ENCODE measurements around the gene ETNK1.
A peak's percentile ranks its signal among the peaks of the same experiment; 100 is the strongest.
"Not testable (repeated sequence)": the region's sequence is repeated elsewhere in the genome, so short reads cannot be mapped to it uniquely, and the experiment has no call there.

The ETNK1 gene, protein sequence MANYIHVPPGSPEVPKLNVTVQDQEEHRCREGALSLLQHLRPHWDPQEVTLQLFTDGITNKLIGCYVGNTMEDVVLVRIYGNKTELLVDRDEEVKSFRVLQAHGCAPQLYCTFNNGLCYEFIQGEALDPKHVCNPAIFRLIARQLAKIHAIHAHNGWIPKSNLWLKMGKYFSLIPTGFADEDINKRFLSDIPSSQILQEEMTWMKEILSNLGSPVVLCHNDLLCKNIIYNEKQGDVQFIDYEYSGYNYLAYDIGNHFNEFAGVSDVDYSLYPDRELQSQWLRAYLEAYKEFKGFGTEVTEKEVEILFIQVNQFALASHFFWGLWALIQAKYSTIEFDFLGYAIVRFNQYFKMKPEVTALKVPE

DNA sequence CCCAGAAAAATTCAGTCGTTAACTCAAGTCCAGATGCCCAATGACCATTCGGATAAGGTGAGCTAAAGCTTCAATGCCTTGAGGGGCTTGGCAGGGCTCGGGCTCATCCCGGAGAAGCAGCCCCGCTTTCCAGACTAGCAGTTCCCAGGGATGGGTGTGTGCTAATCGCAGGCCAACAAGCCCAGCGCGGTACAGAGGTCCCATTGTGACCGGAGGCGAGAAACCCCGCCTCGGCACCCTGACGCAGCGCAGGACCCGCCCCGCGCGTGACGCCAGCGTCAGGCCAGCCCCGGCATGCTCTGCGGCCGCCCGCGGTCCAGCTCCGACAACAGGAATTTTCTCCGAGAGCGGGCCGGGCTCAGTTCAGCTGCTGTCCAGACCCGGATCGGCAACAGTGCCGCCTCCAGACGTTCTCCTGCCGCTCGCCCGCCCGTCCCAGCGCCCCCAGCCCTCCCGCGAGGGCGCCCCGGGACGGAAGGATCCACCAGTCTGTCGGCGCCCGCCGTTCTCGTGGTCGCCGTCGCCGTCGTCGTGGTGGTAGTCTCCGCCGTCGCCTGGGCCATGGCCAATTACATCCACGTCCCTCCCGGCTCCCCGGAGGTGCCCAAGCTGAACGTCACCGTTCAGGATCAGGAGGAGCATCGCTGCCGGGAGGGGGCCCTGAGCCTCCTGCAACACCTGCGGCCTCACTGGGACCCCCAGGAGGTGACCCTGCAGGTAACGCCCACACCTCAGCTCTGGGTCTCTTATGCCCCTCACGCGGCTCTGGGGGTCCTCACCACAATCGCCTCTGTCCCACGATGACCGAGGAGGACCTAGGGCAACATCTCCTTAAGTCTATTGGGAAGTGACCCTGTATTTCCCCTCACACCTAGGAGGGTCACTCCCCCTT lies at the start of gene ETNK1:
ETNK1 (plus strand) TSS at position 302 of the 892 bp plus-strand sequence; CDS start at position 562, 260 bp downstream.
- DNase-seq = peak; percentile 82

- no peak for DNase-seq
These were observed 48.9 kb upstream of the ETNK1 start for GRCh38 chr12:22576065-22576464.

GRCh38 chr12:22576473-22576872 lies 48.5 kb upstream of the ETNK1 start:
- no peak for DNase-seq

- DNase-seq = no peak
These were observed 47.3 kb upstream of the ETNK1 start for GRCh38 chr12:22577667-22578066.

- DNase-seq = no peak
These were observed 46.6 kb upstream of the ETNK1 start for GRCh38 chr12:22578328-22578727.

- DNase-seq = peak; percentile 64
These were observed 36.2 kb upstream of the ETNK1 start for GRCh38 chr12:22588817-22589216.

GRCh38 chr12:22593864-22594263 lies 31.1 kb upstream of the ETNK1 start:
- DNase-seq = no peak

DNA sequence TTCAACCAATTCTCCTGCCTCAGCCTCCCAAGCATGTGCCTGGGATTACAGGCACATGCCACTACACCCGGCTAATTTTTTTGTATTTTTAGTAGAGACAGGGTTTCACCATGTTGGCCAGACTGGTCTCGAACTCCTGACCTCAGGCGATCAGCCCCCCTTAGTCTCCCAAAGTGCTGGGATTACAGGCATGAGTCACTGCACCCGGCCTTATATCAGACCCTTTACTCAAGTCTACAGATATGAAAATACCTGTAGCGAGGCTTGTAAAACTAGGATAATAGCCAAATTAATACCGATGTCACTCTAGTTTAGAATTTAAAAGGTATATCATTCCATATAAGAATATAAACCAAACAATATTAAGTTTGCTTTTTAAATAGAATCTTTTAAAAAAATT lies 27.4 kb upstream of the ETNK1 start:
- DNase-seq = not testable (repeated sequence)

DNA sequence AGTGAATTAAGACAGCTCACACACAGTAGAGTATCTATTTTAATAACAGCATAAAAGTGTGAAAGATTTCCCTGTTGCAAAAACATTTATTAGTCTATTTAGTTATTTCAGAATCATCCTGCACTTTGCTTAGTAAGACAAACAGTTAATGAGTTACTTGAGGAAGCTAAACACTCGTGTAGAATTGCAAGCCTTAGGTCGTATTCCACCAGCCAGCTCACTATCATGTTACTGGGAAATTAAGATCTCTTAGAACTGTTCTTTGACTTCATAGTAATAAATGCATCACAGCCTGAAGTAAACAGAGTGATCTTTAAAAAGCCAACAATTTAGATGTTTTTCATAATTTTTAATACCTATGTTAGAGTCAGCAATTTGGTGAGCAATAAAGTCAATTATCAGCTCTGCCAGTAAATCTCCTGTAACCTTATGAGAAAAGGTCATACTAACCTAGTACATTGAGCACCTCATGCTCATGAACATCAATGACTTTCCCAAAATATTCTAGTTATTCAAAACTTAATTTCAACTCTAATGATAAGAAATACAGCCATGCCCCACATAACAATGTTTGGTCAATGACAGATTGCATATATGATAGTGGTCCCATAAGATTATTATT lies 26.7 kb upstream of the ETNK1 start:
- no peak for DNase-seq

DNA sequence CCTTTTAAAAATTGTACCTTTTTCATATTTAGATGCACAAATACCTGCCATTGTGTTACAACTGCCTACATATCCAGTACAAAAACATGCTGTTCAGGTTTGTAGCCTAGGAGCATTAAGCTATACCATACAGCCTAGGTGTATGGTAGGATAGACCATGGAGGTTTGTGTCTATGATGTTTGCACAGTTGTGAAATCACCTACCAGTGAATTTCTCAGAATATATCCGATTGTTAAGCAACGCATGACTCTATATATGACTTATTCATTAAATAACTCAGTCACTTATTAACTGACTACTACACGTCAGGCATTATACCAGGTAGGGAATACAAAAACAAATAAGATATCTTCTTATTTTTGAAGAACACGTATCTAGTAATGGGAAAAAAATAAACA lies 26.2 kb upstream of the ETNK1 start:
- DNase-seq = no peak

DNA sequence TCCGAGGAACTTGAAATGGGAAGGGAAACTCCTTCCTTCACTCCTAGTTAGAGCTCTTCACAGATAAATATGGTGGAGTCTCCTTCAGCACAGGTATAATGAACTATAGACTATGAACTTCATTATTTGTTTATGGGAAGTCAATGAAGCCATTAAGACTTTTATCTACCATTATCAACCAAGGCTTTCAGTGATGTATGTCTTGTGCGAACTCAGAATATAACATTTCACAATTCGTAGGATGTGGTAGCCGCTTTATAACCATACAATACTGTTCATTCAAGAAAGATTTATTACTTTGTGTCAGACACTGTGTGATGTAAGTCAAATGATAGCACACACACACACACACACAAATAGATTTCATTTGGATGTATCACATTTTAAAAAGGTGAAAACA lies 24.8 kb upstream of the ETNK1 start:
- DNase-seq = no peak

- no peak for DNase-seq
These were observed 15.5 kb upstream of the ETNK1 start for GRCh38 chr12:22609501-22609900.

- DNase-seq = no peak
These were observed 14.8 kb upstream of the ETNK1 start for GRCh38 chr12:22610131-22610530.

DNA sequence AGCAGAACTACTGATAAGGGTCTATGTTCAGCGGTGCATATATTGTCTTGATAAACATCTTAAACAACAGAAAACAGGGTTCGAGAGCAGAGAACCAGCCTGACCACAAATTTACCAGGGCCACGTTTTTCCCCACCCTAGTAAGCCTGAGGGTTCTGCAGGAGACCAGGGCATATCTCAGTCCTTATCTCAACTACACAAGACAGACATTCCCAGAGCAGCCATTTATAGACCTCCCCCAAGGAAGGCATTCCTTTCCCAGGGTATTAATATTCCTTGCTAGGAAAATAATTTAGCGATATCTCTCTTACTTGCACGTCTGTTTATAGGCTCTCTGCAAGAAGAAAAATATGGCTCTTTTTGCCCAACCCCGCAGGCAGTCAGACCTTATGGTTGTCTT lies 12.1 kb upstream of the ETNK1 start:
- not testable (repeated sequence) for DNase-seq

DNA sequence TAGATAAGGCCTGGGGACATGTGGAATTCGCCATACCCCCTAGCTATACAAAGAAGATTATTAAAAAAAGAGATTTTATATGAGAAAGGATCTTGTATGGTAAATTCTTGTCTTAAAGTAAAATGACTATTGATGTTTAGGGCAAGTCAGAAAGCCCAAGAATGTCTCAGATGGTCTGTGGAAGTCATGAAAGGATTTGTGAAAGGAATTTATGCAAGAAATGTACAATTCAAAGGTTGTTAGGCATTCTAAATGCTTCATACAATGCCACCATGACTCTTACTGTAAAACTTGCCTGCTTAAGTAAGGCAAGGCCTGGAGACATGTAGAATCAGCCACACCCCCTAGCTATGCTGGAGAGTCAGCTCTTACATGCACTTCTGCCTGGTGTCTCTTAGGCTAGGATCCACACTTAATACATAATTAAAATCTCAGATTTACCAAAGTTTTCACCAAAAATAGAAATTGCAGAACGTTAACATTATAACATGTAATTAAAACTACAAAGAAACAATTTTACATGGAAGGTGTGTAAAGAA lies 8.9 kb upstream of the ETNK1 start:
- no peak for DNase-seq

- no peak for DNase-seq
These were observed 7.3 kb upstream of the ETNK1 start for GRCh38 chr12:22617630-22618029.

DNA sequence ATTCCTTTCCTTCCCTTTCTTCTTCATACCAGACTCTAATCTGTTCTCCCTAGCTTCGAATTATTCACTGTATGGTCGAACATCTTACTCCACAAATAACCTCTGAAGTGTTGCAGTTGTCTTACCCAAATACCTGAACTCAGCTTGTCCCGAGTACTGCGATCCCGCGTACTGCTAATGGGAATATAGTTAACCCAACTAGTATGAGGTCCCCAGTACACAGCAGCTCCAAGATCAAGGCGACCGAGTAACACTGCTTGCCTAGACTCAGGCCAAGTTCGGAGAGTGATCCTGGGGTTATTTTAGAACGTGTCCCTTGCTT lies 462 bp upstream of the ETNK1 start:
- no peak for DNase-seq

DNA sequence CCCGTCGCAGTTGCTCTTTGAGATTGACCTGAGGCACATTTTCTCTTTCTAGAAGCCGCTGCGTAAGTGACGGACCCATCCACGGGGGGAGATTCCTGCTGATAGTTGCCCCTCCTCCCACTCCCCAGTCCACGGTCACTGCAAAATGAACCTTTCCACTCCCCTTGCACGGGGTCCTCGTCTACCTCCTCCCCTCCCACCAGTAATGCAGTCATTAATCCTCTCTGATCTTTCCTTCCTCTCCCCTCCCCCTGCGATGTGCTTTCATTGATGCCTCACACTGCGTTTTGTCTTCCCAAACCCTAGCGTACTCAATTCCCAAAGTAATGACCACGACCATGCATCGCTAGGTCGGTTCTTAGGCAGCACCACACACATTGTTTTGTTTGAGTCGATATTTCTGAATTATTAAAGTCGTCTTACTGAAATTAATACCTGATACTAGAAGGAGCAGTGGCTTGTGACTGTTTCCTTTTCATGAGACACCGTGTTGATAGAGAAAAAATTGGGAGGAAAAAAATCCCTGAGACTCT lies 857 bp downstream of the ETNK1 start:
- no peak for DNase-seq

- DNase-seq = no peak
These were observed 1.4 kb downstream of the ETNK1 start for GRCh38 chr12:22626406-22626805.

- no peak for DNase-seq
These were observed 2.4 kb downstream of the ETNK1 start for GRCh38 chr12:22627371-22627770.

- DNase-seq = no peak
These were observed 3.3 kb downstream of the ETNK1 start for GRCh38 chr12:22628228-22628627.

DNA sequence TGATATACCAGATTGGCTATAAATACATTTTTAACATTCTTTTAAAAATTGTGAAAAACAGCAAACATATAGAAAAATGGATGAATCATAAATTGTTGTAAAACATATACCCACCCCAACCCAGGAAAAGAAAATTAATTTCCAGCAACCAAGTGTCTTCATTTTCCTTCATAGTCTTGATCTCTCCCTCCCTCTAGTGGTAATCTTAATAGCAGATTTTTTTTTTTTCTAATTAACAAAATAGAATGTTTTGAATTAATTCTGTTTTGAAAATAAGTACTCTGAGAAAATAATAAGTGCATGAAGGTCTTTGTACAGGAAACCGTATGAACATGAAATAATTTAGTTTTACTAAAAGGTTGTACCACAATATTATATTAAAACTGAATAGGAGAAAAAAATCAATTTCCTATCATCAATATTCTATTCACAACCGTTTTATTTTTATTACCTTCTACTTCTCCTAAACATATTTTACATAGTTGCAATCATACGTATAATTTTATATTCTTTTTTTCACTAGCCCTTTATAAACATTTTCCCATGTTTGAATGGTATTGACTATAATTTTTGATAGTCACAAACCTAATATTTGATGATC lies 7.0 kb downstream of the ETNK1 start:
- DNase-seq = no peak

DNA sequence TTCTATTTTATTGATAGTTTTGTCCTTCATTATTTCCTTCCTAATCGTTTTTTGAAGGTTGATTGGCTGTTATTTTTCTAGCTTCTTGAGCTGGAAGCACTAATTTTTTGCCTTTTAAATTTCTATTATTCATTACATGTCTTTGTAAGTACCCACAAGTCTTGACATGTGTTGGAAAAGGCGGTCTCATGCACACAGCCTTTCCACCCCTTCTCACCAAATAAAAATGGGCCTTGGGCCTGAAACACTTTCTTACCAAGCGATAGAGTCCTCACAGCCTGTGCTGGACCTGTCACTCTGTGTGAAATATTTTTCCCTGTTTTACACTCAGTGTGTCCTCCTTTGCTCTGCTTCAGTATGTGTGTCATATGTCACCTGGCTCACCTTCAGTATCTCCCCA lies 9.9 kb downstream of the ETNK1 start:
- no peak for DNase-seq

All from COR-L47 (cell line).